DND-41 (cell line): ENCODE measurements around the gene PAK3.

Source experiments
- CTCF ChIP-seq: IDR thresholded peaks from 2 replicates; pipeline ENCODE4 v1.5.1; 2012; ENCODE audit warnings: borderline replicate concordance, low read length, moderate library complexity, mild to moderate bottlenecking; ENCODE audit not compliant: poor library complexity, severe bottlenecking; ENCODE audit errors: extremely low read depth
- EZH2 ChIP-seq: IDR thresholded peaks from 3 replicates; pipeline ENCODE4 v1.6.1; 2012; ENCODE audit warnings: borderline replicate concordance, low read depth, mild to moderate bottlenecking, moderate library complexity, low read length, inconsistent platforms; ENCODE audit not compliant: severe bottlenecking

GRCh38 chrX:111071542-111072277 lies 24.3 kb upstream of the PAK3 start:
- no peak for TF ChIP-seq CTCF
- no peak for TF ChIP-seq EZH2
